ENCODE results near the gene PHKA2.
A peak's percentile ranks its signal among the peaks of the same experiment; 100 is the strongest.

Gene PHKA2

DNA sequence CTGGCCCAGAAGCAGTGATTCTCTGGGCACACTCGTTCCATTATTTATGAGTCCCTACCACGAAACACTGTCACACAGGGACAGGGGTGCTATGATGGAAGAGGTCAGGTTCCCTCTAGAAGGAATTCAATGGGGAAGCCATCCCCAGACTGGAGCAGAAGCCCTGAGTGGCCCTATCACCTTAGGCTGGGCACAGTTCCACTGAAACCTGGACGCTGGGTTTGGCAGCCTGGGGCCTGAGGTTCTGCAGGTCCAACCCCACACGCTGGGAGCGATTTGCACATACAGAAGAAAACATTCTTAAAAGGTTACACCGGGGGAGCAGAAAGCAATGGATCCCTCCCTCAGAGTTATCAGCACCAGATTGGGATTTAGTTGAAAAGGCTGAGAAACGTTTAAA, 63.3 kb downstream of the PHKA2 start:
- no peak for DNase-seq

DNA sequence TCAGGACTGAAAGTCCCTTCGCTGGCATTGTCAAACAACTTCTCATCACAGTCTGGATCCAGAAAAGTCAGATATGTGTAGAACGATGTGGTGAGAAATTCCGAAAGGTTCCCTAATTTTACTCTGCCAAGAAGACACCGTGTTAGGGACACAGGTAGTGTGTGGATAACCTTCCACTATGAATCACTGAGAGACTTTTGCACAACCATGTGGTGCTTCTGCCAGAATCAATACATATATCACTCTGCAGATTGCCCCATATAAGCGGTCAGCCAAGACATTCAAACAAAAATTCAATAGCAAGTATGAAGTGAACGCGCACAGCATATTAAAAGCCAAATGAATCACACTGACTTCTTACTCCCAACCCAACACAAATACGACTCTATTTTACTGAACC, 63.8 kb downstream of the PHKA2 start:
- no peak for DNase-seq

DNA sequence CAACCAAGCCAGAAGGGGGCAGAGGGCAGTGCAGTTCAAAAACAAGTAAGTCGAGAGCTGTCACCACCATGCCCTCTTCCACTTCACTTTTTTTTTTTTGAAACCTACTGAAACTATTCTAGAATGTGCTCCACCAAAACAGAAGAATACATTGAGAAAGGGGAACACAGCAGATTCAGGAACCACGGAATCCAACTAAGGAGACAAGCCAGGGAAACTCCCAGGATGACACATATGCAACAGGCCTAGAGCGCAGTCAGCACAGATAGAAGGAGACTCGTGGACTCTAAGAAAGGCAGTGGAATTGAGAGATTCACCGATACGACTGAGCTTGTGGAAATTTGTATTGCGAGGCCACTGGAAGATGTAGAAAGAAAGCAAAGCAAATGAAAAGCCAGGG, 66.1 kb downstream of the PHKA2 start:
- no peak for DNase-seq

- DNase-seq: no peak
Measured at GRCh38 chrX:18906286-18906685, 77.6 kb downstream of the PHKA2 start.

- no peak for DNase-seq
Measured at GRCh38 chrX:18900401-18900976, 83.4 kb downstream of the PHKA2 start.

DNA sequence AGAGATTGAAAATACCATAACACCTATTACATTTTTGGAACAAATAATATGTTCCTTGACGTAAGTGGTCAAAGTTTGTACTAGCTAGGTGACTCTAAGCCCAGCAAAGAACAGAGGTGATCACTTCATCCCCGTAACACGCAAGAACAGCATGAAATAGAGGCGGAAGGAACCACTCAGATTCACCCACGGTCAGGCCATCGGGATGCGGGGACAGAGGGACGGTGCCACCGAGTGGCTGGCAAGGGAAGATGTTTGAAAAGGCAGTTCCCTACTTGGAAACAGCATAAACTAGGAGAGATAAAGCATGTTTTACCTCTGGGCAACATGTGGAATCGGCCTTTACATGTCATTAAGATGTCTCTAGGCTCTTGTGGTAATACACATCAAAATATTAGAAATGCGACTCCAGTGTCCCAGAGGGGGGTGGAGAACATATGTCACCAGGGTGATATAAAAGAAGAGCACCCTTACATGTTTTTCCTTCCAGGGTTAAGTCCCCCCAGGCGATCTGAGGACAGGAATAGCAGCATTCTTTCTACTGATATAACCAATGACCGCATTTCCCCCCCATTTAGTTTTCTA, 84.0 kb downstream of the PHKA2 start:
- no peak for DNase-seq

GRCh38 chrX:18898492-18898891, 85.4 kb downstream of the PHKA2 start:
- DNase-seq: no peak

GRCh38 chrX:18898091-18898490, 85.8 kb downstream of the PHKA2 start:
- no peak for DNase-seq

DNA sequence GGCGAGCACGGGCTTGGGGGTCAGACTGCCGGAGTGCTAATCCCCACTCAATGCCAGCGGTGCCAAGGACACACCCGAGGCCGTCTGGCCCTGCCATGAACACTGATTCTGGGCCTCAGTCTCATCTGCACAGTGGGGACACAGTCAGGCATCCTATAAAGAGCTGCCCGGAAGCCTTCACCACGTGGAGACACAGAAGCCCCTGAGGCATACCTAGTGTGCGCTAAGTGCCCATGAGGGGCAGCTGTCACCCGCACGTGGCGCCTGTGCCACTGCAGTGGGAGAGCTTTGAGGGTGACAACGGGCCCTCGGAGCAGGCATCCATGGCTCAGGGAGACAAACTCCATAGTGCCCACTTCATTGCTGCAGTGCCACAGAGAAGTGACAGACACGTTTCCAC, 86.3 kb downstream of the PHKA2 start:
- DNase-seq: no peak

GRCh38 chrX:18896680-18897544, 87.0 kb downstream of the PHKA2 start:
- no peak for DNase-seq

DNA sequence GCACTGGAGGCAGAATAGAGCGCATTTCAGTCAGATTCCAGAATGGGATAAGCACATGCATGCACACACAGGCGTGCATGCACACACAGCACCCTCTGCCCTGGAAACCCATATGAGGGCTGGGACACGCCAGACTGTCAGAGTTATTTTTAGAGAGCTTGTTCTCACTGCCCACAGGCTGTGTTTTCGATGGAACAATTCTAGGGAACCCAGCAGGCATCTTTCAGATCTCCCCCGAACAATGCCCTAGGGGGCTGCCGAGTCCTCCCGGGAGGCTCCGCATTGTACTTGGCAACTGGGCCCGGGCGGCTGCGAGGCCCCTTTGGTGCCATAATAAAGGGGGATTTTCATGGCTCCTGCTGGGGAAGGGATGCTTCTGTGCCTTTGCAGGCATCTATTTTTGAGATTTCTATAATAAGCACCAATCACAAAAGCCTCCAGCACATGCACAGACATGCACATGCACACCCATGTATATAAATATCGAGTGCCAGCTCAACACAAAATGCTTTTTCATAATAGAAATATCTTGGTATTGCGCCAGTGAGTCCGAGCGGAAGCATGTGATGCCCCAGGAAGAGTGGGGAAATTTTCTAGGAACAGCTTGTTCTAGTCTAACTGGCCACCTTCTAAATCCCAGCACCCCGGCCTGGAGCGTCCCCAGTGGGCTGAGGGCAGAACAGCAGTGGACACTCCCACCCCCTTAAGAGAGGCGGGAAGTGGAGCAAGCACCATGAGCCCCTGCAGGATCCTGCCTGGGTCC, 88.5 kb downstream of the PHKA2 start:
- peak; percentile 28 for DNase-seq

DNA sequence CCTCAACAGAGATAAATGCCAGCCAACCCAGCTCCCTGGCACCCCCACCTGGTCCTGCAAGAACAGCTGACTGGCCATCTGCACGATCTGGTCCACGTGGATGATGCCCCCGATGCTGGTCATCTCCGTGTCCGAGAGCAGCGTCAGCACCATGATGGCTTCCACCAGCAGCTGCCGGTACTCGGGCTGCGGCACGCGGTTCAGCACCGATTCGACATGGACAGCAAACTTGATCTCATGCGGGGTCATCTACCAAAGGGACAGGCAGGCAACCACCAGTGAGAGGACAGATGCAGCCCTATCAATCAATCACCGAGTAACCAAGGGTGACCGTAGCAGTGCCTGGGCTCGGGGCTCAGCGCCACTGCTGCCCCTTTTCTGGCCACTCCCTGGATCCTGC, 89.8 kb downstream of the PHKA2 start:
- DNase-seq: no peak

DNA sequence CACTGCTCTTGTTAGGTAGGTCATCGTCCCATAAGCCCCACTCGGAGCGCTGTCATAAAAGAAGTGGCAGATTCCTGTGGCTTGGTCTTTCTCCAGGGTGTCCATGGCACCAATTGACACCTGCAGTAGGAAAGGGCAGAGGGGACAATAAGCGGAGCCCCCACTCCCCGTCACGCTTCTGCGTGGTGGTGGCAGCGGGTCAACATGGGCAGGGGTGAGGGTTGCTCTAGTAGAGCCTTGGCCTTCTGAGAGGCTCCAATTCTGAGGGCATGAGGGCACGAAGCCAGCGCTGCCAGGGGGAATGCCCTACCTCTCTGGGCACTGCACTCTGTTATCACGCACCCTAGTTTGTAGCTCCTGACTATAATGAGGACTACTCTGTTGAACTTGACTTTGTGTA, 90.4 kb downstream of the PHKA2 start:
- no peak for DNase-seq

- no peak for DNase-seq
Measured at GRCh38 chrX:18892899-18893298, 91.0 kb downstream of the PHKA2 start.

- no peak for DNase-seq
Measured at GRCh38 chrX:18891548-18891945, 92.4 kb downstream of the PHKA2 start.

DNA sequence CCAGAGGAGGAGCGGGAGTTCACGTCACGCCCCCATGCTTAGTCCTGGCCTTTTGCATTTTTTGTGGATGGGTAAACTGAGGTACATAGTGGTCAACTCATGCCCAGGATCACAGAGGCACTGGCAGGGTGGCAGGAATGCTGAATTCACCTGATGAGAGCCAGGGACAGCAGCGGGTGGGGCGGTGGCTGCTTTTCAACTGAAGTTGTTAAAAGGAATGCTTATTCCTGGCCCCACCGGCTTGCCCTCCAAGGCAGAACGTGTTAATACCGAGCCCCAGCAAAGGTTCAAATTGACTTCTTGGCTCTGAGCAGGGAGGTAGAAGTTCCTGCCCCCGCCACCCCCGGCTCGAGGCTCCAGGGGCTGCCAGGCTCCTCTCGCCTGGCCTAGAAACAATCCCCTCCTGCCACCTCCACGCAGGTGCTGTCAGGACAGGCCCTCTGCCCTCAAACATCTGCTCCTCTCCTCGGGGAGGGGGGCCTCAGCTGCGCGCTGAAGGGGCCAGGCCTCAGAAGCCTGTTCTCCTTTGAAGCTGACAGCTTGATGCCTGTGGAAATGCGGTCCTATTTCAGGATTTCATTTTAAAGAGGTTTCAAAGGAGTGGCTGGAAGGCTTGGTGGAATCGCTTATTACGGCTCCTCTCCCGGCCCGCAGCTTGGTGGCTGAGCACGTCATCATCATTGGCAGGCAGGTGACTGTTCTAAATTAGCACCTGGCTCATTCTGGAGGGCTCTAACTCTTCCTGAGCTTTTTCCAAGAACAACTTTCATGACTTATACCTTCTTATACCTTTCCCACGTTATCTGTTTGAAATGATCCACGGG, 93.0 kb downstream of the PHKA2 start:
- peak; percentile 33 for DNase-seq

DNA sequence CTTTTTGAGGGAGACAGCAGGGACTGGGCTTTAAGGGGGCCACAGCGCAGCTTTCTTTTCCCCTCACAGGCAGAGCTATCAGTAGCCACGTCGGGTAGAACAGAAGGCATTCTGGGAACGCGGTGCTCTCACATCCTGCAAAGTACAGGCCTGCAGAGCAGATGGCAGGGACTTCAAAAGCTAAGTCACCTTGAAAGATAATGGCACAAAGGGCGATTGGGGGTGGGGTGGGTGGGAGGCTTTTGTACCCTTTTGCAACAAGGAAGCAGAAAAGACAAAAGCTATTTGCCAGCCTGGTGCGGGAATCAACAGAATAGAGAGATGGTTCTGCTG, 93.9 kb downstream of the PHKA2 start:
- DNase-seq: peak; percentile 19

DNA sequence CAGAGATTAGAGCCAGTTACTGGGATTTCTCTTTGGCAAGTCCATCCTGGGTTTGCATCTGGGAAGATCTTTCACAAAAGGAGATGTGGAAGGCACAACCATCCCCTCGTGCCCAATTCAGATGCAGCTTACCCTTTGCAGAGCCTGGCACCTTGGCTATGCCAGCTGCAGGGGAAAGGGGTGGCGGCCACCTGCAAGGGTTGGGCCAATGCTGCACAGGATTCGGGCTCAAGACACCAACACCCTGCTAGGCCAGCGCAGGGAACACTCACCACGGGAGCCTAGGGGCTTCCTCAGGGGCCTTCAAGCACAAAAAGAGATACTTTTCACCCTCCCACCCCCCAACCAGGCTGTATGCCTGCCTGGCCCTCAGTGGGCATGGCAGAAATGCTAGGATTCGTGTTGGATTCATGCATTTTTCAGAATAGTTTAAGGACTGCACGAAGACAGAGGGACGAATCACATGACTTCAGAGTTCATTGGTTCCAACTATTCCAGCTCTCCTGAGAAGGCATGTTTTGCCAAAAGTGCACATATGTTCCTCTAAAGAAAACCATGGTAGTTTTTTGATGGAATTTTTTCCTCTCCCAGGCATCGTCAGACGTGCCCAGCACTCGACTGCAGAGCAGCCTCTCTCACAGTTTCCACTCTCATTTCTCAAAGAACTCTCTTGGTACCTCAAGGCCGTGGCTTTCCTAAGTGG, 94.4 kb downstream of the PHKA2 start:
- no peak for DNase-seq

- no peak for DNase-seq
Measured at GRCh38 chrX:18888281-18888680, 95.6 kb downstream of the PHKA2 start.

GRCh38 chrX:18887825-18888212, 96.1 kb downstream of the PHKA2 start:
- DNase-seq: peak; percentile 32

- no peak for DNase-seq
Measured at GRCh38 chrX:18887177-18887824, 96.6 kb downstream of the PHKA2 start.

All from NCI-H1694 (cell line).